ENCODE measurements around the gene KCNG3. TPM values are rescaled to one million over a fixed set of nuclear protein-coding genes. Genes with fewer than 3 reads are reported as not detected.

Gene KCNG3
- total RNA-seq, 1 donor from 2014 or later, result 0.89 TPM

DNA sequence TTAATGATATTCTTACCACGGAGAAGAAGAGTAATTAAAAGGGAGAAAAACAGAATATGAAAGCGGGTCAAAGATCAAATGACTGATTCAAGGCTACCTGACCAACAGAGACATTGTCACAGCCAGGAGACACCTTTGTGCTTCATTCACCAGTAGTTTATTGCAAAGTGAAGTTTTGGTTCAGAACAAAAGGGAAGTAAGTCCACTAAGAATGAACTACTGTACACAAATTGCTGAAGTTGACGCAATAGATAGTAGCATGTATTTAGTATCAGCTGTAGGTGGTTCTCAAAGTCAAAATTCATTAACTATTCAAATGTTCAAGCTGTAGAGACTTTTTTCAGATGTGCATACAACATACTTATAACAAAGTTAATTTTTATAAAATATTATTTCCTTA is 68.1 kb downstream of the KCNG3 start:
- Histone ChIP-seq H3K36me3 (no peaks in the 10 kb centered on the region), H3K27ac (no peak overlapping the region), H3K4me1 (no peaks in the 10 kb centered on the region), H3K4me3 (no peak overlapping the region), H3K27me3 (ENCODE audit: low read depth) (no peaks in the 10 kb centered on the region), H3K9me3 (no peaks in the 10 kb centered on the region)
- intact Hi-C loops (cut with DNase I), result no loop called here
- DNase-seq (no peak), ATAC-seq (no peak)
- TF ChIP-seq, protein P1, sequence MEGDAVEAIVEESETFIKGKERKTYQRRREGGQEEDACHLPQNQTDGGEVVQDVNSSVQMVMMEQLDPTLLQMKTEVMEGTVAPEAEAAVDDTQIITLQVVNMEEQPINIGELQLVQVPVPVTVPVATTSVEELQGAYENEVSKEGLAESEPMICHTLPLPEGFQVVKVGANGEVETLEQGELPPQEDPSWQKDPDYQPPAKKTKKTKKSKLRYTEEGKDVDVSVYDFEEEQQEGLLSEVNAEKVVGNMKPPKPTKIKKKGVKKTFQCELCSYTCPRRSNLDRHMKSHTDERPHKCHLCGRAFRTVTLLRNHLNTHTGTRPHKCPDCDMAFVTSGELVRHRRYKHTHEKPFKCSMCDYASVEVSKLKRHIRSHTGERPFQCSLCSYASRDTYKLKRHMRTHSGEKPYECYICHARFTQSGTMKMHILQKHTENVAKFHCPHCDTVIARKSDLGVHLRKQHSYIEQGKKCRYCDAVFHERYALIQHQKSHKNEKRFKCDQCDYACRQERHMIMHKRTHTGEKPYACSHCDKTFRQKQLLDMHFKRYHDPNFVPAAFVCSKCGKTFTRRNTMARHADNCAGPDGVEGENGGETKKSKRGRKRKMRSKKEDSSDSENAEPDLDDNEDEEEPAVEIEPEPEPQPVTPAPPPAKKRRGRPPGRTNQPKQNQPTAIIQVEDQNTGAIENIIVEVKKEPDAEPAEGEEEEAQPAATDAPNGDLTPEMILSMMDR (IDR thresholded peaks at IDR 0.05), result no peak

GRCh38 chr2:42424033-42424432 is 69.7 kb downstream of the KCNG3 start:
- no peaks in the 10 kb centered on the region for H3K9me3 ChIP-seq
- no peaks in the 10 kb centered on the region for H3K36me3 ChIP-seq
- no peaks in the 10 kb centered on the region for H3K4me1 ChIP-seq
- intact Hi-C loops (cut with DNase I), result no loop called here
- ATAC-seq (no peak), DNase-seq (no peak)
- no peaks in the 10 kb centered on the region for H3K27me3 ChIP-seq (ENCODE audit: low read depth)
- H3K4me3 ChIP-seq, result no peak overlapping the region
- TF ChIP-seq, protein P1 (IDR thresholded peaks at IDR 0.05), result no peak
- no peak overlapping the region for H3K27ac ChIP-seq

DNA sequence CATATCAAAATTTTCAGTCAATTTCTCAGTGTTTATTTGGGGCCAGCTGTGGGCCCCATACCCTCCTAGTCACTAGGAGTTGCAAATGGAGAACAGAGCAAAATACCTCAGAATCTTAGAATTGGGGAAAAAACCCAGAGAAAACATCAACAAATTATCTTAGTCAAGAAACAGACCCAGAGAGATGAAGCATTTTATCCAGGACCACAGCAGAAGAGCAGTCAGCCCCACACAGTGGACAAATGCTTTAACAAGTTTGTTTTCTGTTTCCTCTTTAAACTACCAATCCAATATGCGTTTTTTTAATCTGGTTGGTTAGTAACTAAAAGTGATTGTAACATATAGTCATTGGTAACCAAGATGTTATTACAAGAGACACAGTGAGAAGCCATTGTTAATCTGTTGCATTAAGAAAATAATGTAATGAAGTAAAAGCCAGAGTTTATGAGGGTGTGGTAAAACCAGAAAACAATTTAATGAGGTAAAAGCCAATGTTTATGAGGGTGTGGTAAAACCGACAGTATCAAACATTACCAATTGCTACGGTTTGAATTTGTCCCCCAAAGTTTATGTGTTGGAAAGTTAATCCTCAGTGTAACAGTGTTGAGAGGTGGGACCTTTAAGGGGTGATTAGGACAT is 72.1 kb downstream of the KCNG3 start:
- TF ChIP-seq, protein P1 (IDR thresholded peaks at IDR 0.05), result no peak
- Histone ChIP-seq H3K9me3 (no peaks in the 10 kb centered on the region), H3K27me3 (ENCODE audit: low read depth) (no peaks in the 10 kb centered on the region), H3K4me3 (no peak overlapping the region), H3K36me3 (no peaks in the 10 kb centered on the region), H3K27ac (no peak overlapping the region), H3K4me1 (no peaks in the 10 kb centered on the region)
- DNase-seq (no peak), ATAC-seq (no peak)
- intact Hi-C loops (cut with DNase I), result no loop called here

DNA sequence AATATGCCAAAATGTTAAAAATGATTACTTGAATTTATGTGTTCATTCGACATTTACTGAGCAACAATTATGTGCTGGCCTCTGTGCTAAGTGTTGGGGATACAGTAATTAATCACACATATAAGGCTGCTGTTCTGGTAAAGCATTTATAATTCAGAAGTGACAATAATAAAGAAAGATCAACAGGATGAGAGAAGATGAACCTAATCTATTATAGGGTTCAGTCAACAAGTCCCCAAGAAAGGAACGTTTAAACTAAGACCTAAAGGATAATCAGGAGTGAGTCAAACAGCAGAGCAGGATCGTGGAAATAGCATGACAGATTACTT is 72.7 kb downstream of the KCNG3 start:
- Histone ChIP-seq H3K4me3 (no peak overlapping the region), H3K36me3 (no peaks in the 10 kb centered on the region), H3K27ac (no peak overlapping the region), H3K9me3 (no peaks in the 10 kb centered on the region), H3K4me1 (no peaks in the 10 kb centered on the region), H3K27me3 (ENCODE audit: low read depth) (no peaks in the 10 kb centered on the region)
- DNase-seq (no peak), ATAC-seq (no peak)
- intact Hi-C loops (cut with DNase I), result no loop called here
- TF ChIP-seq, protein P1 (IDR thresholded peaks at IDR 0.05), result no peak

DNA sequence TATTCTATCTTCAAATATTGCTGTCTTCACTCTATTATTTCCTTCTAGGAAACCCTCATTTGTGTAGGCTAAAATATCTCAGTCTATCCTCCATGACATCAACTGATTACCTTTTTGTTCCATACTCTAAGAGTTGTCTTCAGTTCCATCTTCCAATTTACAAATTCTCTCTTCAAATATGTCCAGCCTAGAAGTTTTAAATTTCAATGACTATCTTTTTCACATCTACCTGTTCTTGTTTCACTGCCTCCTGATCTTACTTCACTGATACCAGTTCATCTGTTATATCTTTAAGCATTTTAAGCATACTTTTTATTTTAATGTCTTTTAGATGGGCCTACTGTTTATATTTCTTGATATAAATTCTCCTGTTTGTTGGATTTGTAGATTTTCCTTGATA is 79.1 kb downstream of the KCNG3 start:
- Histone ChIP-seq H3K9me3 (peaks cover 18% of the 10 kb centered on the region), H3K4me3 (no peak overlapping the region), H3K4me1 (no peaks in the 10 kb centered on the region), H3K27ac (no peak overlapping the region), H3K27me3 (ENCODE audit: low read depth) (no peaks in the 10 kb centered on the region), H3K36me3 (no peaks in the 10 kb centered on the region)
- DNase-seq, result no peak
- ATAC-seq, result no peak
- TF ChIP-seq, protein P1 (IDR thresholded peaks at IDR 0.05), result no peak
- intact Hi-C loops (cut with DNase I), result no loop called here

DNA sequence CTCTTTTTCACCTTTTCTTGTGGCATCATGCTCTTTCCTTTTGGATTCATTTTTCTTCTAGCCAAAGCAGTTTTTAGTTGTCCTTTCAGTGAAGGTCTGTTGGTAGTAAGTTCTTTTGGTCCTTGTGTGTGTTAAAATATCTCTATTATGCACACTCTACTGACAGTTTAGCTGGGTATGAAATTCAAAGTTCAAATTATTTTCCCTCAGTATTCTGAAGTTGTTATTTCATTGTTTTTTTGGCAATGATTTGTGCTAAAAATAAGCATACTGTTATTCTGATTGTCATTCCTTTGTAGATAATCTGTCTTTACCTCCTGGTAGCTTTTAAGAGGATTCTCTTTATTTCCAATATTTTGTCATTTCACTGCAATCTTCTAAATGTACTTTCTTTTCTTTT is 79.6 kb downstream of the KCNG3 start:
- intact Hi-C loops (cut with DNase I), result no loop called here
- ATAC-seq, result no peak
- Histone ChIP-seq H3K27me3 (ENCODE audit: low read depth) (no peaks in the 10 kb centered on the region), H3K4me1 (no peaks in the 10 kb centered on the region), H3K27ac (no peak overlapping the region), H3K36me3 (no peaks in the 10 kb centered on the region), H3K4me3 (no peak overlapping the region), H3K9me3 (peaks cover 18% of the 10 kb centered on the region)
- TF ChIP-seq, protein P1 (IDR thresholded peaks at IDR 0.05), result no peak
- DNase-seq, result no peak

Measured in lower lobe of right lung (tissue), 2 donors.